Sigmoid colon (tissue), 4 donors: ENCODE measurements around the gene PRKN.

Experiments
- CTCF ChIP-seq, 4 experiments: fragments of 450-650 bp in 3 of 4; fragments of 200-600 bp in 1 of 4; IDR thresholded peaks; one replicate each; pipeline ENCODE4 v1.5.1; 2016 to 2019; ENCODE audit warnings: antibody characterized with exemption in 4 of 4, mild to moderate bottlenecking in 3 of 4, moderate library complexity in 2 of 4
- POLR2AphosphoS5 ChIP-seq, 4 donors: sonication (generic); formaldehyde crosslinking; IDR thresholded peaks; one replicate each; pipeline ENCODE4 v1.6.1; 2017; ENCODE audit warnings: antibody characterized with exemption in 4 of 4

- TF ChIP-seq POLR2AphosphoS5 (IDR thresholded peaks at IDR 0.05), result peak in 1 of 4 donors; percentile 7
- TF ChIP-seq CTCF (IDR thresholded peaks at IDR 0.05), result no peak
Measured at GRCh38 chr6:161830866-161831616, 896.5 kb downstream of the PRKN start.
